D721Med (cell line): ENCODE measurements around the gene SMARCC2.

Experiments
- DNase-seq: peaks from one replicate; pipeline ENCODE4 v3.0.0; 2011; ENCODE audit warnings: low spot score; ENCODE audit not compliant: insufficient read length
- FAIRE-seq: peaks from 2 replicates; lab custom pipeline; 2011; peaks lifted over from hg19 to GRCh38; lab: Jason Lieb, UNC
- CTCF ChIP-seq: IDR thresholded peaks from 2 replicates; pipeline ENCODE4 v1.5.1; 2012; ENCODE audit warnings: mild to moderate bottlenecking, control low read depth; ENCODE audit not compliant: insufficient read depth; ENCODE audit errors: missing control alignments

SMARCC2 gene

DNA sequence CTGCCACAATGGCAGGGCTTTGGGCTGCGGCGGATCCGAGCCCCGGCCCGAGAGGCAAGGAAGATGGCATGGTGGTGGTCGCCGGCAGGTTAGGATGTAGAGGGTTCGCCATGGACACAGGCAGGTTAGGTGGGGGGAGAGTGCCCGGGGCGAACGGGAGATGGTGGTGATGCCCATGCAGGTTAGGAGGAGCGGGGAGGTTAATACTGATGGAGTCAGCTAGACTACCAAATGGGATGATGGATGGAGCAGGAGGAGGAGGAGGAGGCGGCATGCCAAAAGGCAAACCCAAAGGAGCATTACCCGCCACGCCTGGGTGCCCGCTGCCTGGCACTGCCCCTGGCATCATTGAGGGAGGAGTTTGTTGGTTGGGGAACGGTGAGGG is 24.9 kb downstream of the SMARCC2 start:
- DNase-seq = no peak
- no peak for TF ChIP-seq CTCF
- FAIRE-seq = no peak

DNA sequence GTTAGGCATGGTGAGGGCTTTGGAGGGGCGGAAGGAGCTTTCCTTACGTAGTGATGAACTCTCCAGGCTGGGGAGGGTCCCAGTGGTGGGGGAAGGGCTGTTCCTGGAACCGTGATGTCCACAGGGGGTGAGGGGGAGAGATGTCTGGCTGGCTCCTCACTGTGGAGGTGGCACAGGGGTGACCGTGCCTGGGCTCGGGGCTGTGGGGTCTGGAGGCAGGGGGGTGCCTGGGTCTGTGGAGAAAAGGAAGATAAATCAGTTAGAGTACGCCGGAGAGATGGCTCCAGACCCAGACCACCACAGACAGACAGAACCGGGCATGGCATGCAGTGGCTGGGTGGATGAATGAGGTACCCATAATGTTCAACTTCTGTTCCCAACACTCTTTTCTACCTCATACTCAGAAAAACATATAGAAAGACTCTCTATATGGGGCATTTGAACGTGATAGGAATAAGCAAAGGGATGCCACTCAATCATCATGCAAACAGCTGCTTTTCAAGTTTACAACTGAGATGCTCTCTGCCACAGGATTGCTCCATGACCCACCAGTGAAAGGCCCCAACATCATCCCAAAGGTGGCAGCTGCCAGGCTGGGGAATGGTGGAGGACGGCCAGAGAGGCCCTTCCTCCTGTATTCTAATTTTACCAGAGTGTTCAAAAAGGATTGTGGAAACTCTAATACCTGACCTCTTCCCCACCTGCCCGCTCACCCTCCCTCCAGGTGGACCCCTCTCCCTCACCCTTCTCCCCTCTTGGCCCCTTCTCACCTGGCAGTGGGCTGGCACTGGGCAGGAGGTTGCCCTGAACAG is 25.5 kb downstream of the SMARCC2 start:
- TF ChIP-seq CTCF = no peak
- no peak for DNase-seq
- FAIRE-seq = no peak

GRCh38 chr12:56162468-56163290 is 26.6 kb downstream of the SMARCC2 start:
- no peak for FAIRE-seq
- DNase-seq = no peak
- TF ChIP-seq CTCF = no peak

DNA sequence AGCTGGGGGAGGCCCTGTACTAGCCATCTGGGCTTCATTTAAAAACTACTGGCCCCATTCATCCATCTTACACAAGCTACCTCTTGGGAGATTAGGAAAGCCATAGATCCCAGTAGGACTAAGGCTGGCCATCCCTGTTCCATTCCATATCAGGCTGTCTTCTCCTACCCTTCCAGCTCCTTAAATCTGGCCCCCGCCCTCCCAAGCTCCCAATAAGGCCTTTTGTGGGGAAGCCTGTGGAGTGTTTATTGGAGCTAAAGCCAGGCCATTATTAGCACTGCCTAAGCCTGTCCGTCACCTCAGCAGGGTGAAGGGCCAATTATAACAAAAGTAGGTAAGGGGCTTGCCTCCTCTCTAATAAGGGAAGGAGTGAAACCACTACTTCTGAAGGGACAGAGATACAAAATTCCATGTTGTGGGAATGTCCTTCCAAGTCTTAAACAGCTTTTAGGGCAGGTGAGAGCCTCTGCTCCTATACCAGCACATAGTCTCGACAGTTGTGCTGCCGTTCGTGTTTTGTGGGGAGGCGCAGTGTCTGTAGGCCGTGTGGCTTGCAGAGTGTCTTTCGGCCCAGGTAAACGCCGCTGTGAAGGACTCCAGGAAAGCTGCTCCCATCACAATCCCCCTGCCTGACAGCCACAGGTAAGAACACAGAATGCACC is 27.5 kb downstream of the SMARCC2 start:
- DNase-seq (no peak), FAIRE-seq (no peak)
- TF ChIP-seq CTCF = no peak

- TF ChIP-seq CTCF = no peak
- FAIRE-seq = no peak
- DNase-seq = no peak
Observed at GRCh38 chr12:56160894-56161689, 28.2 kb downstream of the SMARCC2 start.

DNA sequence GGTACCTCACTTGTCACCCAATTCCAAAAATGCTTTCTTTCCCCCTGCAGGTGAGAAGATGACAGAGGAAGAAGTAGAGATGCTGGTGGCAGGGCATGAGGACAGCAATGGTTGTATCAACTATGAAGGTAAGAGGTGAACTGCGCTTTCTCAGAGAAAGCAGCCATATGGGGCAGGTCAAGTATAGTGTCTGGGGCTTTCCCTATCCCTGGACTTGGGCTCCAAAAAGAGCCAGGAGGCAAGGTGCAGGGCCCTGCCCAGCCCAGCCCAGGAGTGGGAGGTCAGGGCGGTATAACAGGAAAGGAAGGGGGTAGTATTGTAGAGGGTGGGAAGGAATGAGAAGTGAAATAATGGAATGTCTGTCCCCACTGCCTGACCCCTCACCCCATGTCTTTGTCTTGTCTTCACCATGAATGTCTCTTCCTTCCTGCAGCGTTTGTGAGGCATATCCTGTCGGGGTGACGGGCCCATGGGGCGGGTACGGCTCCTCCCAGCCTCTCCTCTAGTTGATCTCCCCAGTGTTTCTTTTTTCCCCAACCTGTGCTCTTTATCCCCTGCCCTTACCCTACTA is 29.0 kb downstream of the SMARCC2 start:
- no peak for DNase-seq
- no peak for FAIRE-seq
- TF ChIP-seq CTCF = no peak
